Endothelial cell (in vitro differentiated cells): ENCODE results near the gene CISD3. TPM values are rescaled to one million over a fixed set of nuclear protein-coding genes. Genes with fewer than 3 reads are reported as not detected.
"Not testable (repeated sequence)": the region's sequence is repeated elsewhere in the genome, so short reads cannot be mapped to it uniquely, and the experiment has no call there.

ENCODE experiments used
- DNase-seq: peaks from one replicate; pipeline ENCODE4 v3.0.0; 2021; ENCODE audit warnings: low spot score
- H3K27ac Mint-ChIP-seq: one replicate; pipeline ENCODE4 v1.8.0; 2021; ENCODE audit warnings: mixed read lengths, inconsistent platforms; ENCODE audit not compliant: unreplicated experiment
- H3K27me3 Mint-ChIP-seq: one replicate; pipeline ENCODE4 v1.8.0; 2021; ENCODE audit warnings: mild to moderate bottlenecking, moderate library complexity, mixed read lengths, inconsistent platforms; ENCODE audit not compliant: unreplicated experiment
- H3K36me3 Mint-ChIP-seq: one replicate; pipeline ENCODE4 v1.8.0; 2021; ENCODE audit warnings: mild to moderate bottlenecking, low read depth, mixed read lengths, inconsistent platforms; ENCODE audit not compliant: unreplicated experiment
- H3K4me1 Mint-ChIP-seq: one replicate; pipeline ENCODE4 v1.8.0; 2021; ENCODE audit warnings: mild to moderate bottlenecking, mixed read lengths, inconsistent platforms; ENCODE audit not compliant: unreplicated experiment
- H3K4me3 Mint-ChIP-seq: one replicate; pipeline ENCODE4 v1.8.0; 2021; ENCODE audit warnings: mild to moderate bottlenecking, mixed read lengths, inconsistent platforms; ENCODE audit not compliant: unreplicated experiment
- H3K9me3 Mint-ChIP-seq: one replicate; pipeline ENCODE4 v1.8.0; 2021; ENCODE audit warnings: mixed read lengths, inconsistent platforms; ENCODE audit not compliant: unreplicated experiment
- CTCF ChIP-seq: fragments of 200-600 bp; sonication (generic); IDR thresholded peaks from one replicate; pipeline ENCODE4 v1.5.0; 2021; ENCODE audit warnings: antibody characterized with exemption; ENCODE audit not compliant: unreplicated experiment
- total RNA-seq: library from RNA; stranded (reverse); fragmentation: NEBNext Ultra II Directional; extraction: Animal tissue kit (Norgen Biotek cat#: 25700); gene quantifications from one replicate; pipeline ENCODE4 v1.2.1, GENCODE V29; 2021; ENCODE audit not compliant: unreplicated experiment

CISD3 gene
- total RNA-seq, 1 donor from 2014 or later: 17.0 TPM

GRCh38 chr17:38720941-38721340, 9.2 kb upstream of the CISD3 start:
- H3K4me1 Mint-ChIP-seq: peaks cover 7% of the 10 kb centered on the region
- peaks cover 5% of the 10 kb centered on the region for H3K27me3 Mint-ChIP-seq
- no peak overlapping the region for H3K4me3 Mint-ChIP-seq
- H3K36me3 Mint-ChIP-seq: peaks cover 9% of the 10 kb centered on the region
- no peaks in the 10 kb centered on the region for H3K9me3 Mint-ChIP-seq
- TF ChIP-seq CTCF: no peak
- no peak overlapping the region for H3K27ac Mint-ChIP-seq
- no peak for DNase-seq

- H3K4me3 Mint-ChIP-seq: no peak overlapping the region
- peaks cover 5% of the 10 kb centered on the region for H3K4me1 Mint-ChIP-seq
- peaks cover 6% of the 10 kb centered on the region for H3K27me3 Mint-ChIP-seq
- H3K9me3 Mint-ChIP-seq: no peaks in the 10 kb centered on the region
- H3K27ac Mint-ChIP-seq: no peak overlapping the region
- no peak for TF ChIP-seq CTCF
- no peak for DNase-seq
- peaks cover 9% of the 10 kb centered on the region for H3K36me3 Mint-ChIP-seq
Measured at GRCh38 chr17:38721802-38722201, 8.3 kb upstream of the CISD3 start.

GRCh38 chr17:38724337-38724988, 5.7 kb upstream of the CISD3 start:
- Mint-ChIP-seq H3K9me3 (no peaks in the 10 kb centered on the region), H3K4me1 (peaks cover 11% of the 10 kb centered on the region), H3K27ac (no peak overlapping the region), H3K4me3 (no peak overlapping the region), H3K27me3 (peaks cover 7% of the 10 kb centered on the region), H3K36me3 (peaks cover 14% of the 10 kb centered on the region)
- TF ChIP-seq CTCF: no peak
- DNase-seq: no peak

- H3K27ac Mint-ChIP-seq: no peak overlapping the region
- DNase-seq: no peak
Measured at GRCh38 chr17:38725066-38725465, 5.1 kb upstream of the CISD3 start.

GRCh38 chr17:38726145-38726544, 4.0 kb upstream of the CISD3 start:
- H3K36me3 Mint-ChIP-seq, H3K9me3 Mint-ChIP-seq, H3K27me3 Mint-ChIP-seq, H3K4me3 Mint-ChIP-seq, H3K27ac Mint-ChIP-seq, DNase-seq: not testable (repeated sequence)
- peaks cover 18% of the 10 kb centered on the region for H3K4me1 Mint-ChIP-seq

More at GRCh38 chr17:38725066-38725465, 5.1 kb upstream of the CISD3 start:
- peaks cover 7% of the 10 kb centered on the region for H3K27me3 Mint-ChIP-seq
- no peaks in the 10 kb centered on the region for H3K9me3 Mint-ChIP-seq
- TF ChIP-seq CTCF: no peak
- no peak overlapping the region for H3K4me3 Mint-ChIP-seq
- peaks cover 14% of the 10 kb centered on the region for H3K36me3 Mint-ChIP-seq
- peaks cover 11% of the 10 kb centered on the region for H3K4me1 Mint-ChIP-seq
